Vagina (tissue), 2 donors: ENCODE measurements around the gene ITLN2.

ENCODE experiments used
- POLR2A ChIP-seq, 2 donors: fragments of 450-650 bp; IDR thresholded peaks; one replicate each; pipeline ENCODE4 v1.6.1; 2017; ENCODE audit warnings: antibody characterized with exemption in 2 of 2, mild to moderate bottlenecking in 2 of 2, moderate library complexity in 2 of 2
- POLR2AphosphoS5 ChIP-seq, 2 donors: sonication (generic); formaldehyde crosslinking; IDR thresholded peaks; one replicate each; pipeline ENCODE4 v1.9.0; 2017; ENCODE audit warnings: antibody characterized with exemption in 2 of 2, mild to moderate bottlenecking in 2 of 2, low read depth in 1 of 2; ENCODE audit not compliant: insufficient read depth in 1 of 2
- TF ChIP-seq, protein P1 (sequence below), 3 experiments: fragments of 450-650 bp in 2 of 3; fragments of 200-600 bp in 1 of 3; sonication (generic) in 1 of 3; IDR thresholded peaks; one replicate each; pipeline ENCODE4 v1.5.1; 2017 to 2019; ENCODE audit warnings: antibody characterized with exemption in 3 of 3, mild to moderate bottlenecking in 2 of 3, moderate library complexity in 2 of 3

DNA sequence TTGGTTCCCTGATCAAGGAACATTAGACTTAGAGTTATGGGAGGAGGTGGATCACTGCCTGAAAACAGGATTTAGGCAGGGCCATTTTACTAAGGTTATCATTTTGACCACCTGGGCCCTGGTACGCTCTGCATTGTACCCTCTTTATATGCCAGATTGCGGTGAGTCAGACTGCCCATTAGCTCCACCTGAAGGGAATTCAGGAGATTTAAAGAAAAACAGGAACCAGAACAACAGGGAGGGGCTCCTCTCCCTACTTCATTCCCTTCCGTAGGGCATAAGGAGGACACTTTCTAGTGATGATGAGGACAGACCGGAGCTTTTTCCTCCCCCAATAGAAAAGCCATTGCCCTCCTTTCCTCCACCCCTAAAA lies 49.0 kb downstream of the ITLN2 start:
- no peak for TF ChIP-seq POLR2AphosphoS5 (IDR thresholded peaks at IDR 0.05; ENCODE audit: insufficient read depth in 1 of 2, low read depth in 1 of 2)
- TF ChIP-seq, protein P1, sequence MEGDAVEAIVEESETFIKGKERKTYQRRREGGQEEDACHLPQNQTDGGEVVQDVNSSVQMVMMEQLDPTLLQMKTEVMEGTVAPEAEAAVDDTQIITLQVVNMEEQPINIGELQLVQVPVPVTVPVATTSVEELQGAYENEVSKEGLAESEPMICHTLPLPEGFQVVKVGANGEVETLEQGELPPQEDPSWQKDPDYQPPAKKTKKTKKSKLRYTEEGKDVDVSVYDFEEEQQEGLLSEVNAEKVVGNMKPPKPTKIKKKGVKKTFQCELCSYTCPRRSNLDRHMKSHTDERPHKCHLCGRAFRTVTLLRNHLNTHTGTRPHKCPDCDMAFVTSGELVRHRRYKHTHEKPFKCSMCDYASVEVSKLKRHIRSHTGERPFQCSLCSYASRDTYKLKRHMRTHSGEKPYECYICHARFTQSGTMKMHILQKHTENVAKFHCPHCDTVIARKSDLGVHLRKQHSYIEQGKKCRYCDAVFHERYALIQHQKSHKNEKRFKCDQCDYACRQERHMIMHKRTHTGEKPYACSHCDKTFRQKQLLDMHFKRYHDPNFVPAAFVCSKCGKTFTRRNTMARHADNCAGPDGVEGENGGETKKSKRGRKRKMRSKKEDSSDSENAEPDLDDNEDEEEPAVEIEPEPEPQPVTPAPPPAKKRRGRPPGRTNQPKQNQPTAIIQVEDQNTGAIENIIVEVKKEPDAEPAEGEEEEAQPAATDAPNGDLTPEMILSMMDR (IDR thresholded peaks at IDR 0.05), result no peak
- TF ChIP-seq POLR2A (IDR thresholded peaks at IDR 0.05), result no peak
